AG09309 (cell line): ENCODE results near the gene MRPL53.

ENCODE experiments used
- DNase-seq: peaks from one replicate; pipeline ENCODE4 v3.0.0-alpha.2; 2010; ENCODE audit warnings: low read depth
- H3K4me3 ChIP-seq: 2 replicates; pipeline ENCODE4 v1.5.1; 2011; ENCODE audit warnings: mild to moderate bottlenecking, low read depth, low read length, moderate library complexity; ENCODE audit not compliant: control insufficient read depth
- TF ChIP-seq, protein P1 (sequence below): IDR thresholded peaks from 2 replicates; pipeline ENCODE4 v1.5.1; 2011; ENCODE audit warnings: mild to moderate bottlenecking, low read depth, low read length, inconsistent platforms; ENCODE audit not compliant: insufficient read depth, control insufficient read depth; ENCODE audit errors: missing control alignments

Gene MRPL53

DNA sequence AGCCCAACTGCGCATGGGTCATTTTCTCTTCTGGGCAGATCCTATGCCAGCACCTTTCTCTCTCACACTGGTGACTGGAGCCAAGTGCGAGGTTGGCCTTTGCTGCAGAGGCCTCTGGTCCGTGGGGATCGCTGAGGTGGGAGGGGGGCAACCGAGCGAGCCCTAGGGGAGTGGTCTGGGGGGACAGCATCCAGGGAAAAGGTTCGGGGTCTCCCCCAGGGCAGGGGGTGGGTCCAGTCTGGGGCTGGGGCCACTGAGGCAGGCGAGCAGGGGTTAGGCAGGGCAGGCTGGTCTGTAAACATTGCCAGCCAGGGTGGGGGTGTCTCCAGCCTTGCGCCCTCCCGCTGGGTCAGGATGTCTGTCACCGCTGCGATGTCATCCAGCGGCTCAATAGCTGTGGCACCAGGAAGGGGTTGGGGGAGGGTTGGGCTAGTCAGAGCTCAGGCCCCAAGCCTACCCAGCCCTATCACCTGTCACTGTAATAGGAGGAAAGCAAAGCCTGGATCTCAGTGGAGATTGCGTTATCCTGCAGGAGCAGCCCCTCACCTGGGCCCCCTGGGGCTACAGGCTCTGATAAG lies 46.2 kb downstream of the MRPL53 start:
- TF ChIP-seq, protein P1, sequence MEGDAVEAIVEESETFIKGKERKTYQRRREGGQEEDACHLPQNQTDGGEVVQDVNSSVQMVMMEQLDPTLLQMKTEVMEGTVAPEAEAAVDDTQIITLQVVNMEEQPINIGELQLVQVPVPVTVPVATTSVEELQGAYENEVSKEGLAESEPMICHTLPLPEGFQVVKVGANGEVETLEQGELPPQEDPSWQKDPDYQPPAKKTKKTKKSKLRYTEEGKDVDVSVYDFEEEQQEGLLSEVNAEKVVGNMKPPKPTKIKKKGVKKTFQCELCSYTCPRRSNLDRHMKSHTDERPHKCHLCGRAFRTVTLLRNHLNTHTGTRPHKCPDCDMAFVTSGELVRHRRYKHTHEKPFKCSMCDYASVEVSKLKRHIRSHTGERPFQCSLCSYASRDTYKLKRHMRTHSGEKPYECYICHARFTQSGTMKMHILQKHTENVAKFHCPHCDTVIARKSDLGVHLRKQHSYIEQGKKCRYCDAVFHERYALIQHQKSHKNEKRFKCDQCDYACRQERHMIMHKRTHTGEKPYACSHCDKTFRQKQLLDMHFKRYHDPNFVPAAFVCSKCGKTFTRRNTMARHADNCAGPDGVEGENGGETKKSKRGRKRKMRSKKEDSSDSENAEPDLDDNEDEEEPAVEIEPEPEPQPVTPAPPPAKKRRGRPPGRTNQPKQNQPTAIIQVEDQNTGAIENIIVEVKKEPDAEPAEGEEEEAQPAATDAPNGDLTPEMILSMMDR, result no peak
- H3K4me3 ChIP-seq, result no peak overlapping the region
- DNase-seq, result no peak

DNA sequence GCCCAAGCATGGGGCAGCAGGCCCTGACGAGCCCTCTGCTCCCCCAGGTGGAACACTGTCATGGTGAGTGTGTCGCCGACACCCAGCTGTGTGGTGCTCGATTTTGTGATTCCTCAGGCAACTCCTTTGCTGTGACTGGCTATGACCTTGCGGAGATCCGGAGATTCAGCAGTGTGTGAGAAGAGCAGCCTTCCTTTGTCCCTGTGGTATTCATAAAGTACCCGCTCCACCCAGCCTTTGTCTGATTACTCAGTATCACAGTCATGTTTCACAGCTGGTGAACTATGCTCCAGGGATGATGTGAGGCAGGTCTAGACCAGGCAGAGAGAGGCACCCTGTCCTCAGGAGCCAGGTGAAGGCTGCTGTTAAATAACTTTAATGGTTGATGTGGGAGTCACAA lies 47.0 kb downstream of the MRPL53 start:
- no peak for DNase-seq
- TF ChIP-seq, protein P1, result no peak
- no peak overlapping the region for H3K4me3 ChIP-seq

DNA sequence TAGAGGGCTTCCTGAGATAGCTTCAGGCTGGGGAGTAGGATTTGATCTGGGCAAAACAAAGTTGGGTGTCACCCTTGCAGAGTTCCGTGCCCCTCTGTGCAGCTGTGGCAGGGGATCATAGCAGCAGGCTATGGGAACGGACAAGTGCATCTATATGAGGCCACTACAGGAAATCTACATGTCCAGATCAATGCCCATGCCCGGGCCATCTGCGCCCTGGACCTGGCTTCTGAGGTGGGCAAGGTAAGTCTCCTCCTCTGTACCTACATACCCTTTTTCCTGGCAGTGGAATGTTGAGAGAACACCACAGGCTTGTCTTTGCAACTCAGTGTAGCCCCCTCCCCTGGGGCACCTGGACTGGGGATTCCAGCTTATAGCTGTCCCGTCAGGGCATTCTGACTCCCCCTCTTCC lies 47.5 kb downstream of the MRPL53 start:
- H3K4me3 ChIP-seq, result no peak overlapping the region
- no peak for DNase-seq
- TF ChIP-seq, protein P1, result no peak

DNA sequence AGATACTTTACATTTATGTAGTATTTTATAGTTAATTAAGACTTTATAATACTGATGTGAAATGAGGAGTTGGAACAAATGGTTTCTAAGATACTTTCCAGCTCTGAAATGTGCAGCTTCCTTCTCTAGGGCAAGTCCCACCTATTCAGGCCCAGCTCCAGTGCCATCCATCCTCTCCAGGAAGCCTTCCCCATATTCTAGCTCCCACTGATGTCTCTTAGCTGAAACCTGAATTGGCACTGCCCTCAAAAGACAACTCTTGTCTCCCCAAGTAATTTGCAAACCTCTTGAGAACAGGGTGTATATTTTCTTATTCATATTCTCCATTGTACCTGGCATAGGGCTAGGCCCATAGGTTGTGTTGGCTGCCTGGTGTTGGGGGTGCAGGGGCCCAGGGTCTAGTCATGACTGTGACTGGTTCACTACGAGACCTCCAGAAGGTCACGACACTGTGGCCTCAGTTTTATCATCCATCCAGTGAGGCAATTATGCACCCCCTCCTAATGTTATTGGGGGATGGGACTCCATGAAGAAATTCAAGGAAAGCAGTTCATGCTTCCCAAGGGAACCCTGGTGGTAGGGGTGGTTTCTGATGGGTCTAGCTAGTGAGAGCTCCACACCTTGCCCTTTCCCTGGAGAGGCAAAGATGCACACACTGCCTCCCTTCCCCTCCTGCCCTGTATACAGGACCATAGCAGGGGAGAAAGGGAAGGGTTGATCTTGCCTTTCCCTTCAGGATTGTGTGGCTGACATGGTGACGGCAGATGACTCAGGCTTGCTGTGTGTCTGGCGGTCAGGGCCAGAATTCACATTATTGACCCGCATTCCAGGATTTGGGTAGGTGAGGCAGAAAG lies 48.1 kb downstream of the MRPL53 start:
- no peak overlapping the region for H3K4me3 ChIP-seq
- no peak for DNase-seq
- TF ChIP-seq, protein P1, result no peak

DNA sequence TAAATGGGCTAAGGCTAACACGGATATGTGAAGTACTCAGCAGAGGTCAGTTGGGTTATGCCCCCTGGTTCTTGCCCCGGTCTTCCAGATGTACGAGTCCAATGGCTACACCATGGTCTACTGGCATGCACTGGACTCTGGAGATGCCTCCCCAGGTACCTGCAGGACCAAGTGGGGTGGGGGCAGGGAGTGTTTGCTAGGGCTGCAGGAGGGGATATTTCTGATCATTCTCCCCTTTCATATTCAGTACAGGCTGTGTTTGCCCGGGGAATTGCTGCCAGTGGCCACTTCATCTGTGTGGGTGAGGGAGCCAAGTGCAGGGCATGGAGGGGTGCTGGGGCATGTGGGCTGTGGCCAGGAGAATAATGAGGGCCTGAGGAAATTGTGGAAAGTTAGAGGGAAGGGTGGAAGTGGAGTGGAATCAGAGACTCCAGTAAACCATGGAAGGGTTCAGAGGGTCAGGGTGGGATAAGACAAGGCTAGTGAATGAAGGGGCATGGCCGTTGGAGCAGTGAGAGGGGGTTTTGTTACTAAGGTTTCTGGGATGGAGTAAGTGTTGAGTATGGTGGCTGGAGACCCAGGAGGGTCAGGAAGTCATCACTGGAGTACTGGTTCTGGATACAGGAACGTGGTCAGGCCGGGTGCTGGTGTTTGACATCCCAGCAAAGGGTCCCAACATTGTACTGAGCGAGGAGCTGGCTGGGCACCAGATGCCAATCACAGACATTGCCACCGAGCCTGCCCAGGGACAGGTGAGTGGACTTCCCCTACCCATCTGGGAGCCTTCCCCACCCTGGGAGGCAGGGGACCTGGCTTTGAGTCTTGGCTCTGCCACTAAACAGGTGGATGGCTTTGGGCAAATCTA lies 49.0 kb downstream of the MRPL53 start:
- TF ChIP-seq, protein P1, result no peak
- DNase-seq, result no peak
- no peak overlapping the region for H3K4me3 ChIP-seq
